Keratinocyte (primary cell): ENCODE data around the gene NFATC3. TPM values are rescaled to one million over a fixed set of nuclear protein-coding genes. Genes with fewer than 3 reads are reported as not detected.
"Not testable (repeated sequence)": the region's sequence is repeated elsewhere in the genome, so short reads cannot be mapped to it uniquely, and the experiment has no call there.

ENCODE experiments used
- DNase-seq: peaks from one replicate; pipeline ENCODE4 v3.0.0-alpha.2; 2011; ENCODE audit warnings: low read depth, missing footprints, low spot score
- FAIRE-seq: peaks from 2 replicates; lab custom pipeline; 2011; peaks lifted over from hg19 to GRCh38; lab: Jason Lieb, UNC
- H2AFZ ChIP-seq: 2 replicates; pipeline ENCODE4 v1.6.0; 2012; ENCODE audit warnings: low read length, control low read depth, inconsistent platforms; ENCODE audit not compliant: control insufficient read depth
- H3K27ac ChIP-seq: 2 replicates; pipeline ENCODE4 v1.5.1; 2011; ENCODE audit warnings: low read length; ENCODE audit not compliant: control insufficient read depth, insufficient read depth
- H3K27me3 ChIP-seq: 3 replicates; pipeline ENCODE4 v1.6.0; 2011; ENCODE audit warnings: low read length; ENCODE audit not compliant: control insufficient read depth, insufficient read depth; ENCODE audit errors: extremely low read depth
- H3K36me3 ChIP-seq, 2 experiments: 2 replicates in 1 of 2; 3 replicates in 1 of 2; pipeline ENCODE4 v1.5.1; 2011; ENCODE audit warnings: low read length in 2 of 2, mild to moderate bottlenecking in 1 of 2; ENCODE audit not compliant: control insufficient read depth in 2 of 2, insufficient read depth in 2 of 2; ENCODE audit errors: extremely low read depth in 1 of 2
- H3K4me1 ChIP-seq: 3 replicates; pipeline ENCODE4 v1.5.1; 2011; ENCODE audit warnings: low read length; ENCODE audit not compliant: control insufficient read depth, insufficient read depth; ENCODE audit errors: extremely low read depth
- H3K4me2 ChIP-seq: 3 replicates; pipeline ENCODE4 v1.6.0; 2011; ENCODE audit warnings: low read depth, low read length; ENCODE audit not compliant: control insufficient read depth, insufficient read depth; ENCODE audit errors: extremely low read depth
- H3K4me3 ChIP-seq, 3 experiments: fragments of 200-600 bp in 1 of 3; sonication (generic) in 1 of 3; 2 replicates in 2 of 3; 3 replicates in 1 of 3; pipeline ENCODE4 v1.5.1; 2011 to 2016; ENCODE audit warnings: low read length in 3 of 3, mild to moderate bottlenecking in 3 of 3, control low read depth in 2 of 3, inconsistent platforms in 1 of 3, low read depth in 1 of 3, mixed read lengths in 1 of 3, mixed run types in 1 of 3, moderate library complexity in 1 of 3; ENCODE audit not compliant: control insufficient read depth in 2 of 3, insufficient read depth in 2 of 3; ENCODE audit errors: extremely low read depth in 1 of 3
- H3K79me2 ChIP-seq: 2 replicates; pipeline ENCODE4 v1.6.0; 2012; ENCODE audit warnings: low read length; ENCODE audit not compliant: control insufficient read depth, insufficient read depth
- H3K9ac ChIP-seq: 3 replicates; pipeline ENCODE4 v1.6.0; 2011; ENCODE audit warnings: low read length; ENCODE audit not compliant: control insufficient read depth, insufficient read depth; ENCODE audit errors: extremely low read depth
- H3K9me1 ChIP-seq: 3 replicates; pipeline ENCODE4 v1.6.0; 2011; ENCODE audit warnings: low read length; ENCODE audit not compliant: control insufficient read depth, insufficient read depth; ENCODE audit errors: extremely low read depth
- H3K9me3 ChIP-seq: 2 replicates; pipeline ENCODE4 v1.5.1; 2012; ENCODE audit warnings: low read depth, low read length; ENCODE audit not compliant: control insufficient read depth
- H4K20me1 ChIP-seq: 3 replicates; pipeline ENCODE4 v1.6.0; 2011; ENCODE audit warnings: low read length; ENCODE audit not compliant: control insufficient read depth, insufficient read depth; ENCODE audit errors: extremely low read depth
- EZH2 ChIP-seq: IDR thresholded peaks from one replicate; pipeline ENCODE4 v1.6.1; 2012; ENCODE audit warnings: inconsistent platforms, mild to moderate bottlenecking, low read length, moderate library complexity
- dilution Hi-C: fragments of 300-500 bp; cut with MboI; formaldehyde crosslinking; loops from one replicate; pipeline ENCODE4 v1.7.0; 2020; ENCODE audit warnings: low sequenced_read_pairs; ENCODE audit not compliant: extremely low pct_ligation_motif_present
- polyA plus RNA-seq, 5 experiments: library from polyadenylated mRNA; depleted of rRNA in 3 of 5; stranded (reverse) in 3 of 5; stranded (forward) in 1 of 5; unstranded in 1 of 5; fragments of >200 nt; gene quantifications; 1 replicate in 1 of 5; 2 replicates in 3 of 5; 3 replicates in 1 of 5; pipeline versions ENCODE4 v1.2.1 to v1.2.3, GENCODE V29; 2011 to 2012; ENCODE audit warnings: missing spikeins in 2 of 5, low read depth in 1 of 5, low replicate concordance in 1 of 5
- TF ChIP-seq, protein P1 (sequence below), 3 experiments: IDR thresholded peaks in 1 of 3; conservative IDR thresholded peaks in 1 of 3; optimal IDR thresholded peaks in 1 of 3; 2 replicates in 2 of 3; 3 replicates in 1 of 3; pipeline versions ENCODE3 to v1.5.1; 2011; ENCODE audit warnings: low read length in 3 of 3, mild to moderate bottlenecking in 3 of 3, moderate library complexity in 2 of 3, control low read depth in 1 of 3, inconsistent platforms in 1 of 3; ENCODE audit not compliant: insufficient read depth in 2 of 3; ENCODE audit errors: extremely low read depth in 1 of 3

The NFATC3 gene
- polyA plus RNA-seq, 1 donor (not counting 4 experiments of a cell fraction or from before 2014, with no cell fraction given): 11.5 TPM

DNA sequence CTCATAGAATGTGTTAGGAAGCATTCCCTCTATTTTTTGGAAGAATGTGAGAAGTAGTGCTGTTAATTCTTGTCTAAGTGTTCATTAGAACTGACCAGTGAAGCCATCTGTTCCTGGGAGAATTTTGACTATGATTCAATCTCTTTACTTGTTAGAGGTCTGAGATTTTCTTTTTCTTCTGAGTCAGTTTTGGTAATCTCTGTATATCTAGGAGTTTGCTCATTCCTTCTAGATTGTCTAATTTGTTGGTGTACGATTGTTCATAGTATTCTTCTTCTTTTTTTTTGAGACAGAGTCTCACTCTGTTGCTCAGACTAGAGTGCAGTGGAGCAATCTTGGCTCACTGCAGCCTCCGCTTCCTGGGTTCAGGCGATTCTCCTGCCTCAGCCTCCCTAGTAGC, 20.4 kb downstream of the NFATC3 start:
- DNase-seq (no peak), FAIRE-seq (no peak)
- Histone ChIP-seq H3K4me3 (no peak overlapping the region), H3K79me2 (peaks cover 59% of the 10 kb centered on the region), H3K4me2 (no peak overlapping the region), H3K36me3 (no peaks in the 10 kb centered on the region), H3K4me1 (no peaks in the 10 kb centered on the region), H3K9ac (no peak overlapping the region), H2AFZ (no peak overlapping the region), H3K9me3 (peaks cover 2% of the 10 kb centered on the region), H3K9me1 (no peaks in the 10 kb centered on the region), H4K20me1 (no peaks in the 10 kb centered on the region), H3K27me3 (no peaks in the 10 kb centered on the region), H3K27ac (no peak overlapping the region)
- TF ChIP-seq, protein P1, sequence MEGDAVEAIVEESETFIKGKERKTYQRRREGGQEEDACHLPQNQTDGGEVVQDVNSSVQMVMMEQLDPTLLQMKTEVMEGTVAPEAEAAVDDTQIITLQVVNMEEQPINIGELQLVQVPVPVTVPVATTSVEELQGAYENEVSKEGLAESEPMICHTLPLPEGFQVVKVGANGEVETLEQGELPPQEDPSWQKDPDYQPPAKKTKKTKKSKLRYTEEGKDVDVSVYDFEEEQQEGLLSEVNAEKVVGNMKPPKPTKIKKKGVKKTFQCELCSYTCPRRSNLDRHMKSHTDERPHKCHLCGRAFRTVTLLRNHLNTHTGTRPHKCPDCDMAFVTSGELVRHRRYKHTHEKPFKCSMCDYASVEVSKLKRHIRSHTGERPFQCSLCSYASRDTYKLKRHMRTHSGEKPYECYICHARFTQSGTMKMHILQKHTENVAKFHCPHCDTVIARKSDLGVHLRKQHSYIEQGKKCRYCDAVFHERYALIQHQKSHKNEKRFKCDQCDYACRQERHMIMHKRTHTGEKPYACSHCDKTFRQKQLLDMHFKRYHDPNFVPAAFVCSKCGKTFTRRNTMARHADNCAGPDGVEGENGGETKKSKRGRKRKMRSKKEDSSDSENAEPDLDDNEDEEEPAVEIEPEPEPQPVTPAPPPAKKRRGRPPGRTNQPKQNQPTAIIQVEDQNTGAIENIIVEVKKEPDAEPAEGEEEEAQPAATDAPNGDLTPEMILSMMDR (optimal IDR thresholded peaks at IDR 0.05 in 1 of 3, IDR thresholded peaks at IDR 0.05 in 1 of 3, conservative IDR thresholded peaks at IDR 0.05 in 1 of 3; ENCODE audit: extremely low read depth in 1 of 3, insufficient read depth in 2 of 3, low read length in 3 of 3): no peak
- no peak for TF ChIP-seq EZH2
- dilution Hi-C loops: no loop called here

DNA sequence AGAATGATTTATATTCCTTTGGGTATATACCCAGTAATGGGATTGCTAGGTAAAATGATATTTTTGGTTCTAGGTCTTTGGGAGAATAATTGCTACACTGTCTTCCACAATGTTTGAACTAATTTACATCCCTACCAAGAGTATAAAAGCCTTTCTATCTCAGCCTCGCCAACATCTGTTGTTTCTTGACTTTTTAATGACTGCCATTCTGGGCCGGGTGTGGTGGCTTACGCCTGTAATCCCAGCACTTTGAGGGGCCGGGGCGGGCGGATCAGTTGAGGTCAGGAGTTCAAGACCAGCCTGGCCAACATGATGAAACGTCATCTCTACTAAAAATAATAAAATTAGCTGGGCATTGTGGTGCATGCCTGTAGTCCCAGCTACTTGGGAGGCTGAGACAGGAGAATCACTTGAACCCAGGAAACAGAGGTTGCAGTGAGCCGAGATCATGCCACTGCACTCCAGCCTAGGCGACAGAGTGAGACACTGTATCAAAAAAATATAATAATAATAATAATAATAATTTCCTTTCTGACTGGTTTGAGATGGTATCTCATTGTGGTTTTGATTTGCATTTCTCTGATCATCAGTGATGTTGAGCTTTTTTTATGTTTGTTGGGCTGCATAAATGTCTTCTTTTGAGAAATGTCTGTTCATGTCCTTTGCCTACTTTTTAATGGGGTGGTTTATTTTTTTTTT, 22.2 kb downstream of the NFATC3 start:
- H3K9me3 ChIP-seq, H2AFZ ChIP-seq, dilution Hi-C loops, H3K4me3 ChIP-seq, H3K9me1 ChIP-seq, FAIRE-seq, H3K4me1 ChIP-seq, H4K20me1 ChIP-seq, H3K36me3 ChIP-seq, H3K9ac ChIP-seq, H3K27ac ChIP-seq, DNase-seq, H3K4me2 ChIP-seq, H3K27me3 ChIP-seq: not testable (repeated sequence)
- H3K79me2 ChIP-seq: peaks cover 64% of the 10 kb centered on the region

DNA sequence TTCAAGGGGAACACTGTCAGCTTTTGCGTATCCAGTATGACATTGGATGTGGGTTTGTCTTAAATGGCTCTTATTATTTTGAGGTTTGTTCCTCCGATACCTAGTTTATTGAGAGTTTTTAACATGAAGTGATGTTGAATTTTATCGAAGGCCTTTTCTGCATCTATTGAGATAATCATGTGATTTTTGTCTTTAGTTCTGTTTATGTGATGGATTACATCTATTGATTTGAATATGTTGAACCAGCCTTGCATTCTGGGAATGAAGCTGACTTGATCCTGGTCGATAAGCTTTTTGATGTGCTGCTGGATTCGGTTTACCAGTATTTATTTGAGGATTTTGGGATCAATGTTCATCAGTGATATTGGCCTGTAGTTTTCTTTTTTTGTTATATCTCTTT, 24.0 kb downstream of the NFATC3 start:
- H2AFZ ChIP-seq, DNase-seq, H3K36me3 ChIP-seq, FAIRE-seq, H3K9ac ChIP-seq, H3K4me3 ChIP-seq, H3K27ac ChIP-seq, H4K20me1 ChIP-seq, dilution Hi-C loops, H3K4me2 ChIP-seq, H3K9me3 ChIP-seq, H3K27me3 ChIP-seq, H3K9me1 ChIP-seq, H3K4me1 ChIP-seq: not testable (repeated sequence)
- peaks cover 66% of the 10 kb centered on the region for H3K79me2 ChIP-seq

DNA sequence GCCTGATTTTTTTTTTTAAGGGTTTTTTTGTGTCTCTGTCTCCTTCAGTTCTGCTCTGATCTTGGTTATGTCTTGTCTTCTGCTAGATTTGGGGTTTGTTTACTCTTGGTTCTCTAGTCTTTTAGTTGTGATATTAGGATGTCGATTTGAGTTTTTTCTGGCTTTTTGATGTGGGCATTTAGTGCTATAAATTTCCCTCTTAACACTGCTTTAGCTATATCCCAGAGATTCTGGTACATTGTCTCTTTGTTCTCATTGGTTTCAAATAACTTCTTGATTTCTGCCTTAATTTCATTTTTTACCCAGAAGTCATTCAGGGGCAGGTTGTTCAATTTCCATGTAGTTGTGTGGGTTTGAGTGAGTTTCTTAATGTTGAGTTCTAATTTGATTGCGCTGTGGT, 25.4 kb downstream of the NFATC3 start:
- DNase-seq, H3K27ac ChIP-seq, H3K4me2 ChIP-seq, FAIRE-seq, H4K20me1 ChIP-seq, H3K4me3 ChIP-seq, H3K27me3 ChIP-seq, H3K4me1 ChIP-seq, H3K9me3 ChIP-seq, H2AFZ ChIP-seq, H3K9ac ChIP-seq, H3K9me1 ChIP-seq, dilution Hi-C loops, H3K36me3 ChIP-seq: not testable (repeated sequence)
- H3K79me2 ChIP-seq: peaks cover 60% of the 10 kb centered on the region
